Activated B cell treated with CpG ODN at 0.5 μM for 24 hours (primary cell): ENCODE data around the gene ZNF536. TPM values are rescaled to one million over a fixed set of nuclear protein-coding genes. Genes with fewer than 3 reads are reported as not detected.
"Not testable (repeated sequence)": the region's sequence is repeated elsewhere in the genome, so short reads cannot be mapped to it uniquely, and the experiment has no call there.

ENCODE experiments used
- ATAC-seq: fragments of 200-7000 bp; cut with Tn5 transposase; one replicate; pipeline ENCODE4 v1.10.0; 2021; ENCODE audit warnings: low read depth, mild to moderate bottlenecking, moderate library complexity
- CTCF ChIA-PET: fragments of 350-600 bp; sonication (Branson Sonifier 250); formaldehyde crosslinking; loops from one replicate; lab custom pipeline; 2021; ENCODE audit warnings: antibody characterized with exemption; lab: Charles Lee
- POLR2A ChIA-PET: fragments of 350-600 bp; sonication (Branson Sonifier 250); formaldehyde crosslinking; loops from one replicate; lab custom pipeline; 2021; ENCODE audit warnings: antibody characterized with exemption; lab: Charles Lee
- DNase-seq: peaks from one replicate; pipeline ENCODE4 v3.0.0; 2022
- H3K27ac Mint-ChIP-seq: one replicate; pipeline ENCODE4 v1.8.0; 2020; ENCODE audit warnings: mixed read lengths
- H3K27me3 Mint-ChIP-seq: one replicate; pipeline ENCODE4 v1.8.0; 2021; ENCODE audit warnings: mixed read lengths
- H3K36me3 Mint-ChIP-seq: one replicate; pipeline ENCODE4 v1.8.0; 2021; ENCODE audit warnings: low read depth, mixed read lengths
- H3K4me1 Mint-ChIP-seq: one replicate; pipeline ENCODE4 v1.8.0; 2021; ENCODE audit warnings: mixed read lengths
- H3K4me3 Mint-ChIP-seq: one replicate; pipeline ENCODE4 v1.8.0; 2020; ENCODE audit warnings: mild to moderate bottlenecking, mixed read lengths
- H3K9me3 Mint-ChIP-seq: one replicate; pipeline ENCODE4 v1.8.0; 2020; ENCODE audit warnings: mixed read lengths
- intact Hi-C: fragments of 100-400 bp; cut with micrococcal nuclease; formaldehyde crosslinking; loops from one replicate; pipeline ENCODE4 v1.15.1; 2024
- total RNA-seq: library from RNA; stranded (reverse); gene quantifications from 2 replicates; pipeline ENCODE4 v1.2.3, GENCODE V29; 2022
- TF ChIP-seq, protein P1 (sequence below): fragments of 200-600 bp; IDR thresholded peaks from one replicate; pipeline ENCODE4 v1.8.0; 2022; ENCODE audit warnings: antibody characterized with exemption, mild to moderate bottlenecking

ZNF536 gene
- total RNA-seq, 1 donor from 2014 or later, result not detected

DNA sequence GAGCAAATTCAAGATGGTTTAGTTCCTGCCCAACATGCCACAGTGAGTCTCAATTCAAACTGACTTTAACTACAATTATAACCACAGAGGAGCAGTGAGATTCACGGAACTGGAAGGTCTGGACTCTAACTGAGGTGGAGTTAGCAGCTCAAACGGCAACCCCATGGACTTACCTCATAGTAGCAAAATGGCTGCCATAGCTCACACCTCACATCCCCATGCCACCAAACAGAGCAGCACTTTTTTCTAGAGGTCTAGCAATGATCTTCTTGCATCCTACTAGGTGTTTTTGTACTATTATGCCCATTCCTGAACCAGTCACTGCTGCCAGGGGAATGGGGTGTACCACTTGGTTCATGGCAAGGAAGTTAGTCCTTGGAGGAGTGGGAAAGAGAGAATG lies 87.7 kb downstream of the ZNF536 start:
- TF ChIP-seq, protein P1, sequence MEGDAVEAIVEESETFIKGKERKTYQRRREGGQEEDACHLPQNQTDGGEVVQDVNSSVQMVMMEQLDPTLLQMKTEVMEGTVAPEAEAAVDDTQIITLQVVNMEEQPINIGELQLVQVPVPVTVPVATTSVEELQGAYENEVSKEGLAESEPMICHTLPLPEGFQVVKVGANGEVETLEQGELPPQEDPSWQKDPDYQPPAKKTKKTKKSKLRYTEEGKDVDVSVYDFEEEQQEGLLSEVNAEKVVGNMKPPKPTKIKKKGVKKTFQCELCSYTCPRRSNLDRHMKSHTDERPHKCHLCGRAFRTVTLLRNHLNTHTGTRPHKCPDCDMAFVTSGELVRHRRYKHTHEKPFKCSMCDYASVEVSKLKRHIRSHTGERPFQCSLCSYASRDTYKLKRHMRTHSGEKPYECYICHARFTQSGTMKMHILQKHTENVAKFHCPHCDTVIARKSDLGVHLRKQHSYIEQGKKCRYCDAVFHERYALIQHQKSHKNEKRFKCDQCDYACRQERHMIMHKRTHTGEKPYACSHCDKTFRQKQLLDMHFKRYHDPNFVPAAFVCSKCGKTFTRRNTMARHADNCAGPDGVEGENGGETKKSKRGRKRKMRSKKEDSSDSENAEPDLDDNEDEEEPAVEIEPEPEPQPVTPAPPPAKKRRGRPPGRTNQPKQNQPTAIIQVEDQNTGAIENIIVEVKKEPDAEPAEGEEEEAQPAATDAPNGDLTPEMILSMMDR, result no peak
- no peak for DNase-seq
- Mint-ChIP-seq H3K27ac (no peak overlapping the region), H3K4me1 (no peaks in the 10 kb centered on the region), H3K36me3 (no peaks in the 10 kb centered on the region), H3K27me3 (no peaks in the 10 kb centered on the region), H3K4me3 (no peak overlapping the region), H3K9me3 (peaks cover 2% of the 10 kb centered on the region)
- intact Hi-C loops, result no loop called here
- ChIA-PET POLR2A (no interaction called here), CTCF (no interaction called here)
- no peak for ATAC-seq

DNA sequence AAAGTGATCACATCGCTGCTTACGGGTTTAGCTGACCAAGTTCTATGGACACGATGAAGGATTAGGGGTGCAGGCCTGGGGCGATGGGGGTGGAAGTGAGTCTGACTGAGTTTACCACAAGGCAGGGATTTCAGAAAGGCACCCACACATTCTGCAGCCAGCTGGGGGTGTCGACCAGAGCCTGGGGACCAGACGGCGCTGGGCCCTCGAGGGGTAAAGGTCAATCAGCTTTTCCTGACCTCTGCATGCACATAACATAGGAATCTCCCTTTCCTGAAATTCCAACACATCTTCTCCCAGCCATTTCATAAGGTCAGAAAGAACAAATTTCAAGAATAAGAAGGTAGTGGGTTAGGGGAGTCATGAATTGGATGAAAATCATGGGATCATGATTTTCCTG lies 92.0 kb downstream of the ZNF536 start:
- H3K27ac Mint-ChIP-seq, result no peak overlapping the region
- ATAC-seq, result no peak
- POLR2A ChIA-PET, result no interaction called here

DNA sequence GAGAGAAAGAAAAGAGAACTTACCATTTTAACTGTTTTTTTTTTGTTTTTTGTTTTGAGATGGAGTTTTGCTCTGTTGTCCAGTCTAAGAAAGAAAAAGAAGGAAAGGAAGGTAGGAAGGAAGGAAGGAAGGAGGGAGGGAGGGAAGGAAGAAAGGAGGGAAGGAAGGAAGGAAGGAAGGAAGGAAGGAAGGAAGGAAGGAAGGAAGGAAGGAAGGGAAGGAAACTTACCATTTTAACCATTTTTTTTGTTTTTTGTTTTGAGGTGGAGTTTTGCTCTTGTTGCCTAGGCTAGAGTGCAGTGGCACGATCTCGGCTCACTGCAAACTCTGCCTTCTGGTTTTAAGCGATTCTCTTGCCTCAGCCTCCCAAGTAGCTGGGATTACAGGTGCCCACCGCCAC lies 94.4 kb downstream of the ZNF536 start:
- POLR2A ChIA-PET, ATAC-seq, CTCF ChIA-PET, H3K4me1 Mint-ChIP-seq, H3K27me3 Mint-ChIP-seq, intact Hi-C loops, H3K4me3 Mint-ChIP-seq, H3K27ac Mint-ChIP-seq, H3K9me3 Mint-ChIP-seq, DNase-seq, H3K36me3 Mint-ChIP-seq: not testable (repeated sequence)

More for the DNA sequence above, 92.0 kb downstream of the ZNF536 start:
- Mint-ChIP-seq H3K36me3 (no peaks in the 10 kb centered on the region), H3K4me1 (no peaks in the 10 kb centered on the region), H3K9me3 (peaks cover 5% of the 10 kb centered on the region), H3K27me3 (no peaks in the 10 kb centered on the region), H3K4me3 (no peak overlapping the region)
- intact Hi-C loops, result no loop called here
- no peak for DNase-seq
- CTCF ChIA-PET, result no interaction called here
- TF ChIP-seq, protein P1, result no peak

DNA sequence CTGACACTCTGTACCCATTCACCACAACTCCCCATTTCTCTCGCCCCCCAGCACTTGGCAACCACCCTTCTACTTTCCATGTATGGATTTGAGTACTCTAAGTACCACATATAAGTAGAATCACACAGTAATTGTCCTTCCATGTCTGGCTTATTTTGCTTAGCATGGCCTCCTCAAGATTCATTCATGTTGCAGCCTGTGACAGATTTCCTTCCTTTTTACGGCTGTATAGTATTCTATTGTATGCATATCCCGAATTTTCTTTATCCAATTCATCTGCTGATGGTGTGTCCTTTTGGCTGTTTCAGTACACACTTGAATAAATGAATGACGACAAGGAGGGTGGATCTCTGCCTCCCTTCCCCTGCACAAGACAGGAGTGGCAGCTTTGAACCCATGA lies 95.1 kb downstream of the ZNF536 start:
- Mint-ChIP-seq H3K36me3 (no peaks in the 10 kb centered on the region), H3K9me3 (peaks cover 7% of the 10 kb centered on the region), H3K27ac (no peak overlapping the region), H3K4me3 (no peak overlapping the region), H3K27me3 (no peaks in the 10 kb centered on the region), H3K4me1 (no peaks in the 10 kb centered on the region)
- TF ChIP-seq, protein P1, result no peak
- DNase-seq (no peak), ATAC-seq (no peak)
- CTCF ChIA-PET, result no interaction called here
- POLR2A ChIA-PET, result no interaction called here
- intact Hi-C loops, result no loop called here

DNA sequence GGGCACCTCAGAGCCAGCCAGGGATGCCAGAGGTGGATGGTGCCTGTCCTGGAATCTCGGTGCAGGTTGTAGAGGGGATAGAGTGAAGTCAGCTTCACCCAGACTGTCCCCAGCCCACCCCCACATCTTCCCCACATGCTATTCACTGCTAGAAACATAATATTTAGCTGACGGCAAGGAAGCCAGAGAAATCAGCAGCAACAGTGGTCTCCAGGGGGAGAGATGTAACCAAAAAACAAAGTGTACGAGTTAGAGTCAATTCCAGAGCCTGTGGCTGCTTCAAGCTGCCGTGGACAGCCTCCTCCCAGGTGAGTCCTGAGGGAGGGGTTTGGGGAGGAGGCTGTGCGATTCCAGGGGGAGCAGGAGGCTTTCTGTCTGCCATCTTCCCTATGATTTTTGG lies 97.6 kb downstream of the ZNF536 start:
- TF ChIP-seq, protein P1, result no peak
- ChIA-PET CTCF (no interaction called here), POLR2A (no interaction called here)
- no peaks in the 10 kb centered on the region for H3K27me3 Mint-ChIP-seq
- peaks cover 14% of the 10 kb centered on the region for H3K9me3 Mint-ChIP-seq
- H3K27ac Mint-ChIP-seq, result no peak overlapping the region
- ATAC-seq (no peak), DNase-seq (no peak)
- no peaks in the 10 kb centered on the region for H3K36me3 Mint-ChIP-seq
- intact Hi-C loops, result no loop called here
- H3K4me3 Mint-ChIP-seq, result no peak overlapping the region
- no peaks in the 10 kb centered on the region for H3K4me1 Mint-ChIP-seq

DNA sequence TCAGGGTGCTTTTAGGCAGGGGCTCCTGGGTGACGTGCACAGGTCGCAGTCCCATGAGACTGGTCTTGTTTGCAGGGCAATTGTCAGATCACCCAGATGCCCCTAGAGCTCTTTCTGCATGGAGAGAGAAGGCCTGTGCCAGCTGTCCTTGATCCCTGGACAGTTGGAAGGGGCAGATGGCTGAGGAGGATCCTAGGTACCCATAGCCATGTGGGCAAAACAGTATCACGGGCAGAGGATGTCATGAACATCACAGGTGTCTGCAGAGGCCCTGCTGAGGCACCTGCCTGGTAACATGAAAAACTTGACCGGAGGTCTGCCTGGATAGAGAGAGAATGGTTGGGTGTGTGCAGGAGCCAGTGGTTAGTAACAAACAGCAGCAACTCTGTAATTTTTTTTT lies 99.3 kb downstream of the ZNF536 start:
- no peak for ATAC-seq
- POLR2A ChIA-PET, result no interaction called here
- Mint-ChIP-seq H3K36me3 (no peaks in the 10 kb centered on the region), H3K27ac (no peak overlapping the region), H3K9me3 (peaks cover 14% of the 10 kb centered on the region), H3K4me3 (no peak overlapping the region), H3K27me3 (no peaks in the 10 kb centered on the region), H3K4me1 (no peaks in the 10 kb centered on the region)
- intact Hi-C loops, result no loop called here
- CTCF ChIA-PET, result no interaction called here
- DNase-seq, result no peak
- TF ChIP-seq, protein P1, result no peak
